DMS114 treated with DMSO at 0.1 percent for 48 hours (cell line): ENCODE measurements around the gene YBX3.

Source experiments
- DNase-seq: peaks from one replicate; lab custom pipeline; 2025; ENCODE audit not compliant: unreplicated experiment; lab: John Stamatoyannopoulos, UW

The YBX3 gene

DNA sequence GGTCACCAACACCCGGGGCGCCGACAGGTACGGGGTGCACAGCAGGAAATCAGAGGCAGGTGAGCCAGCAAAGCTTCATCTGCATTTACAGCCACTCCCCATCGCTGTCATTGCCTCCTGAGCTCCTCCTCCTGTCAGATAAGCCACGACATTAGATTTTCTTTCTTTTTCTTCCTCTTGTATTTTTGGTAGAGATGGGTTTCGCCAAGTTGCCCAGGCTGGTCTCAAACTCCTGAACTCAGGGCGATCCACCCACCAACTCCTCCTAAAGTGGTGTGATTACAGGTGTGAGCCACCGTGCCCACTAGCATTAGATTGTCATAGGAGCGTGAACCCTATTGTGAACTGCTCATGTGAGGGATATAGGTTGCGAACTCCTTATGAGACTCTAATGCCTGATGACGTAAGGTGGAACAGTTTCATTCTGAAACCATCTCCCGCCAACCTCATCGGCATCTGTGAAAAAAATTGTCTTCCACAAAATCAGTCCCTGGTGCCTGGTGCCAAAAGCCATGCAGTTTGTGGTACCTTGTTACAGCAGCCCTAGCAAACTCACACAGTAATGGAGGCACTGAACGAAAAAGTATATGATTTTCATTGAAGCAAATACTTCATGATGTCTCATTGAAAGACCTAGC, 50.8 kb downstream of the YBX3 start:
- no peak for DNase-seq

DNA sequence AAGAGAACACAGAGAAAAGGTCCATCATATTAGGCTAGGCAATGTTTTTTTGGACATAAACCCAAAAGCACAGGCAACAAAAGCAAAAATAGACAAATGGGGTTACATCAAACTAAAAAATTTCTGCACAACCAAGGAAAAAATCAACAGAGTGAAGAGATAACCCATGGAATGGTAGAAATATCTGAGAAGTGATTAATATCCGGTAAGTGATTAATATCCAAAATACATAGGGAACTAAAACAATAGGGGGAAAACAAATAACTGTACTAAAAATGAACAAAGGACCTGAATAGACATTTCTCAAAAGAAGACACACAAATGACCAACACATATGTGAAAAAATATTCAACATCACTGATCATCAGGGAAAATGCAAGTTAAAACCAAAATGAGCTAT, 53.6 kb downstream of the YBX3 start:
- no peak for DNase-seq

DNA sequence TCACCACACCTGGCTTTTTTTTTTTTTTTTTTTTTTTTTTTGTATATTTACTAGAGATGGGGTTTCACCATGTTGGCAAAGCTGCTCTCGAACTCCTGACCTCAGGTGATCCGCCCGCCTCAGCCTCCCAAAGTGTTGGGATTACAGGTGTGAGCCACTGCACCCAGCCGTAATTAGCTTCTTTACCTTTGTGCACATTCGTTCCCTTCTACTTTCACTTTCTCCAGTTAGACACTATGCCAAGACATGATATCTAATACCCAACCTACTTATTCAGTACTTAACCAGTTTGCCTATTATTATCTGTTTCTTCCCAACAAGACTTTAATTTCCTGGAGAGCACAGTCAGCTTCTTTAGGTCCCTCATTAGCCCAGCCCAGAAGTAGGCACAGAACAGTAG, 54.6 kb downstream of the YBX3 start:
- DNase-seq = no peak

DNA sequence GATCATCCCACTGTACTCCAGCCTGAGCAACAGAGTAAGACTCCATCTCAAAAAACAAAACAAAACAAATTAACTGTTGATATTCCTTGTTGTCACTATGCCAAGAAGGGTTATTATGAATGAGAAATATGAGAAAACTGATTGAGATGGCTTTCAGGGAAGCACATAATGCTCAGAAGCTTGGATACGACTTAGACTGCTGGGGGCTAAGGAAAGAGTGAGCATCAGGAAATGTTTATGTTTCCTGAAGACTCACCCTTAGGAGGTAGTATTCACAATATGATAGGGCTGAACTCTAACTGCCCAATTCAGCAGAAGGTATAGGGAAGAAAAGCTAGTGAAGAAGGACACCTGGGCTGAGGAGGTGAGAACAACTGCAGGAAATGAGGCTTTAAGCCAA, 55.5 kb downstream of the YBX3 start:
- DNase-seq = no peak

DNA sequence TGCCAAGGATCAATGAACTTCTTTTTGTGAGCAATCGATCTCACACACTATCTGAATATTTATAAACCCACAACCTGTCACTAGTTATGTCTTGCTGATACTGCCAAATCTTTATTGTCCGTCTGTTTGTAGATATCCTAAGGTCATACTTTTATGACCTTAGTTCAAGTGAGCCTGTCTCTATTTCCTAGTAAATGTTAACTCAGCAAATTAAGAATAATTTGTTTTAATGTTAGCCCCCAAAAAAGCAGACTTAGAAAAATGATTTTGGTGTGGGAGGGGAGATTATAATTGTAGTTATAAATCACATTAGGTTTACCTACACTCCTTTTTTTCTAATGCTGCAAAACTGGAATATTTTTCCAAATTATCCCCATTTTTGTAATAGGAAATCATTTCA, 58.6 kb downstream of the YBX3 start:
- no peak for DNase-seq

DNA sequence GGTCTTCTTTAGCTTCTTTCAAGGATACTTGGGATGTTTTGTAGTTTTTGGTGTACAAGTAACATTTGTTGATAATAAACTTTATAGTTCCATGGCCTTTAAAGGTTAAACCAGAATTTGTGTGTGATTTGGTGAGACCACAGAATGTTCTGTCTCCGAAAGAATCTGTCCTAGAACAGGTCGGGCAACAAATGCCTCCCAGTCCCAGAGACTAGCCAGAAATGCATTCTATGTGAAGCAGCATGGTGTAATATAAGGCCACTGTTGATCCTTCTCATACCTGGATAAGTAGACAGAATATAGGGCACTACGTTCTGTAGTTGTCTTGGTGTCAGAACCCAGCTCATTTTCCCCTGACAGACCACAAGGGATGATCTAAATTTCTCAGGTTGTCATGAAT, 59.3 kb downstream of the YBX3 start:
- DNase-seq = no peak

DNA sequence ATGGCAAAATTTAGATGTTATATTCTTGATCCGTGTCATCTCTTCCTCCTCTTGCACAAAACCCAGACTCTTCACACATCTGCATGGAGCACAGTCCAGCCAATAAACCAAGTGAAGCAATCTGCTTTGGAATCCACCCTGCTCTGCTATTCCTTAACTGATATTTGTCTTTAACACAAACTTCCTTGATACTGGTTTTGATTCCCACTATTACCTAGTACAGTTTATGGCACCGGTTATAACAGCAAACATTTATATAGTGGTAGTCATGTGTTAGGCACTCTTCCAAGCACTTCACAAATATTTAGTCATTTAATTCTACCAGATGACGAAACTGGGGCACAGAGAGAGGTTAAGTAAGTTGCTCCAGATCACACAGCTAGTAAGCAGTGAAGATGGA, 61.8 kb downstream of the YBX3 start:
- DNase-seq = no peak

DNA sequence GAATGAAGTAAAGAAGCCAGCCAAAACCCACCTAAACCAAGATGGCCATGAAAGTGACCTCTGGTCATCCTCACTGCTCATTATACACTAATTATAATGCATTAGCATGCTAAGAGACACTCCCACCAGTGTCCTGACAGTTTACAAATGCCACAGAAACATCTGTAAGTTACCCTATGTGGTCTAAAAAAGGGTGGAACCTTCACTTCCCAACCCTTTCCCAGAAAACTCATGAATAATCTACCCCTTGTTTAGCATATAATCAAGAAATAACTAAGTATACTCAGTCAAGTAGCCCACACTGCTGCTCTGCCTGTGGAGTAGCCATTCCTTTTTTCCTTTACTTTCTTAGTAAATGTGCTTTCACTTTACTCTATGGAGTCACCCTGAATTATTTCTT, 69.1 kb downstream of the YBX3 start:
- no peak for DNase-seq

DNA sequence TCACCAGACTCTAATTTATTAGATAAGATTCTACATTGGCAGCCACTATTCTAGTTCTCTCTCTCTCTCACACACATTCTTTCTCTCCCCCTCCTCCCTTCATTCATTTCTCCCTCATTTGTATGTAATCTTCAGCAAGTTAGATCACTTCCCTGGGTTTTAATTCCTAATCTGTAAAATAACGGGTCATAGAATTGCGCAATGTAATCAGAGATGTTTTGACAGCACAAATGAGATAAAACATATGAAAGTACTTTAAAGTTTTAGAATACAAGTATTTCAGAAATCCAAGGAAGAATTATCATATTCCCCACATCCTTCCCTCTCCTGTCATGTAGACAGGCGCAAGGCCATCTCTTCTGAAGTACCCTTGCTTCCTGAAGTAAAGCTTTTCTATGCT, 70.9 kb downstream of the YBX3 start:
- no peak for DNase-seq
